IMR-90 (cell line): ENCODE data around the gene AGAP2. TPM values are rescaled to one million over a fixed set of nuclear protein-coding genes. Genes with fewer than 3 reads are reported as not detected.

Source experiments
- ATAC-seq: fragments of 200-7000 bp; cut with Tn5 transposase; 2 replicates; pipeline ENCODE4 v1.9.1; 2020; ENCODE audit warnings: low read depth, mild to moderate bottlenecking, moderate library complexity
- BruUV-seq: library from RNA; stranded (reverse); fragments of 400-500 nt; replicated peaks from 2 replicates; lab custom pipeline; 2021; lab: Mats Ljungman, UMichigan
- CTCF ChIA-PET: fragments of 300-600 bp; formaldehyde crosslinking; extraction: SDS; loops from one replicate; lab custom pipeline; 2021; ENCODE audit warnings: antibody characterized with exemption; lab: Yijun Ruan, JAX
- POLR2A ChIA-PET: fragments of 300-600 bp; sonication (Branson Sonifier 250); formaldehyde crosslinking; loops from one replicate; lab custom pipeline; 2022; ENCODE audit warnings: antibody characterized with exemption; ENCODE audit not compliant: unreplicated experiment; lab: Charles Lee
- DNase-seq: peaks from one replicate; pipeline ENCODE4 v3.0.0; 2013
- H2AFZ ChIP-seq: replicated peaks from 2 replicates; pipeline ENCODE3; 2013; ENCODE audit warnings: low read length, mild to moderate bottlenecking; ENCODE audit not compliant: poor library complexity
- H2AK5ac ChIP-seq: 2 replicates; pipeline ENCODE4 v1.6.1; 2013; ENCODE audit warnings: low read depth, low read length, inconsistent platforms
- H2AK9ac ChIP-seq: replicated peaks from 2 replicates; pipeline ENCODE3; 2013; ENCODE audit warnings: mild to moderate bottlenecking, low read depth, low read length, moderate library complexity; ENCODE audit not compliant: poor library complexity
- H2BK120ac ChIP-seq: 2 replicates; pipeline ENCODE4 v1.6.1; 2013; ENCODE audit warnings: low read depth, low read length, inconsistent platforms
- H2BK15ac ChIP-seq: 3 replicates; pipeline ENCODE4 v1.6.1; 2013; ENCODE audit warnings: low read depth, low read length, inconsistent platforms
- H2BK20ac ChIP-seq: 2 replicates; pipeline ENCODE4 v1.6.1; 2013; ENCODE audit warnings: low read depth, mild to moderate bottlenecking, inconsistent platforms, low read length, moderate library complexity
- H2BK5ac ChIP-seq: 2 replicates; pipeline ENCODE4 v1.6.1; 2013; ENCODE audit warnings: mild to moderate bottlenecking, low read depth, low read length, inconsistent platforms; ENCODE audit not compliant: poor library complexity, severe bottlenecking
- H3K14ac ChIP-seq: replicated peaks from 2 replicates; pipeline ENCODE4 v1.6.1; 2013; ENCODE audit warnings: low read depth, low read length, inconsistent platforms
- H3K18ac ChIP-seq: 2 replicates; pipeline ENCODE4 v1.6.1; 2013; ENCODE audit warnings: low read depth, low read length, control low read depth
- H3K23ac ChIP-seq: 2 replicates; pipeline ENCODE4 v1.6.1; 2013; ENCODE audit warnings: low read depth, low read length, inconsistent platforms
- H3K27ac ChIP-seq: 2 replicates; pipeline ENCODE4 v1.5.1; 2013; ENCODE audit warnings: mild to moderate bottlenecking, control low read depth, low read length; ENCODE audit not compliant: insufficient read depth
- H3K27me3 ChIP-seq: 2 replicates; pipeline ENCODE4 v1.6.1; 2013; ENCODE audit warnings: low read length; ENCODE audit not compliant: control insufficient read depth, insufficient read depth
- H3K36me3 ChIP-seq: 2 replicates; pipeline ENCODE4 v1.6.1; 2013; ENCODE audit warnings: low read length, mixed read lengths; ENCODE audit not compliant: control insufficient read depth, insufficient read depth
- H3K4ac ChIP-seq: 2 replicates; pipeline ENCODE4 v1.6.1; 2013; ENCODE audit warnings: low read depth, low read length, inconsistent platforms
- H3K4me1 ChIP-seq: 2 replicates; pipeline ENCODE4 v1.6.1; 2013; ENCODE audit warnings: low read length, mixed read lengths; ENCODE audit not compliant: control insufficient read depth, insufficient read depth
- H3K4me2 ChIP-seq: 2 replicates; pipeline ENCODE4 v1.6.1; 2013; ENCODE audit warnings: low read depth, mild to moderate bottlenecking, control low read depth, low read length, moderate library complexity
- H3K4me3 ChIP-seq: 2 replicates; pipeline ENCODE4 v1.5.1; 2013; ENCODE audit warnings: low read depth, mild to moderate bottlenecking, control low read depth, low read length, moderate library complexity; ENCODE audit not compliant: insufficient read depth
- H3K56ac ChIP-seq: 2 replicates; pipeline ENCODE4 v1.6.1; 2013; ENCODE audit warnings: low read length, inconsistent platforms; ENCODE audit not compliant: insufficient read depth; ENCODE audit errors: extremely low read depth
- H3K79me1 ChIP-seq, 2 experiments: 2 replicates each; pipeline ENCODE4 v1.6.1; 2013; ENCODE audit warnings: low read length in 2 of 2, inconsistent platforms in 1 of 2, low read depth in 1 of 2
- H3K9ac ChIP-seq: 2 replicates; pipeline ENCODE4 v1.6.1; 2013; ENCODE audit warnings: low read depth, low read length, control low read depth
- H3K9me1 ChIP-seq: 2 replicates; pipeline ENCODE4 v1.6.1; 2013; ENCODE audit warnings: low read length, inconsistent platforms; ENCODE audit not compliant: insufficient read depth
- H3K9me3 ChIP-seq: 2 replicates; pipeline ENCODE4 v1.6.1; 2013; ENCODE audit warnings: low read length; ENCODE audit not compliant: control insufficient read depth, insufficient read depth
- H4K20me1 ChIP-seq: 2 replicates; pipeline ENCODE4 v1.6.1; 2013; ENCODE audit warnings: low read length, inconsistent platforms; ENCODE audit not compliant: insufficient read depth
- H4K5ac ChIP-seq: 2 replicates; pipeline ENCODE4 v1.6.1; 2013; ENCODE audit warnings: mild to moderate bottlenecking, low read depth, low read length, control low read depth
- H4K8ac ChIP-seq, 2 experiments: 2 replicates each; pipeline ENCODE4 v1.6.1; 2013; ENCODE audit warnings: low read depth in 2 of 2, low read length in 2 of 2, control low read depth in 1 of 2, inconsistent platforms in 1 of 2
- H4K91ac ChIP-seq: 2 replicates; pipeline ENCODE4 v1.6.1; 2013; ENCODE audit warnings: low read depth, low read length, inconsistent platforms; ENCODE audit not compliant: insufficient read depth
- BHLHE40 ChIP-seq: fragments of 150-350 bp; IDR thresholded peaks from 2 replicates; pipeline ENCODE4 v1.6.1; 2016; ENCODE audit warnings: mild to moderate bottlenecking, low read depth, low read length
- CEBPB ChIP-seq: IDR thresholded peaks from 2 replicates; pipeline ENCODE4 v1.6.1; 2012; ENCODE audit warnings: low read depth, low read length, improper control_type of control experiment
- CHD1 ChIP-seq: IDR thresholded peaks from 2 replicates; pipeline ENCODE4 v1.6.1; 2012; ENCODE audit warnings: low read depth, low read length, improper control_type of control experiment
- CTCF ChIP-seq: conservative IDR thresholded peaks from 2 replicates; pipeline ENCODE4 v1.5.1; 2012; ENCODE audit warnings: mild to moderate bottlenecking, low read depth, low read length, improper control_type of control experiment
- ELK1 ChIP-seq: fragments of 150-350 bp; IDR thresholded peaks from 2 replicates; pipeline ENCODE4 v1.6.1; 2016; ENCODE audit warnings: low read depth, mild to moderate bottlenecking, low read length, moderate library complexity, borderline replicate concordance
- FOS ChIP-seq: fragments of 150-350 bp; IDR thresholded peaks from 2 replicates; pipeline ENCODE4 v1.6.1; 2016; ENCODE audit warnings: low read depth, low read length
- MAFK ChIP-seq: IDR thresholded peaks from 2 replicates; pipeline ENCODE4 v1.6.1; 2012; ENCODE audit warnings: low read depth, low read length, improper control_type of control experiment
- MAZ ChIP-seq: IDR thresholded peaks from 2 replicates; pipeline ENCODE4 v1.6.1; 2012; ENCODE audit warnings: low read depth, mild to moderate bottlenecking, low read length, improper control_type of control experiment, moderate library complexity, borderline replicate concordance
- MXI1 ChIP-seq: IDR thresholded peaks from 2 replicates; pipeline ENCODE4 v1.6.1; 2012; ENCODE audit warnings: low read depth, mild to moderate bottlenecking, low read length, moderate library complexity, borderline replicate concordance
- NFE2L2 ChIP-seq: fragments of 150-350 bp; IDR thresholded peaks from 2 replicates; pipeline ENCODE4 v1.6.1; 2016; ENCODE audit warnings: low read depth, mild to moderate bottlenecking, low read length
- POLR2A ChIP-seq: IDR thresholded peaks from 2 replicates; pipeline ENCODE4 v1.6.1; 2012; ENCODE audit warnings: mild to moderate bottlenecking, low read depth, low read length
- RAD21 ChIP-seq: IDR thresholded peaks from 2 replicates; pipeline ENCODE4 v1.6.1; 2012; ENCODE audit warnings: low read length, improper control_type of control experiment
- RCOR1 ChIP-seq: IDR thresholded peaks from 2 replicates; pipeline ENCODE4 v1.6.1; 2012; ENCODE audit warnings: mild to moderate bottlenecking, low read length, improper control_type of control experiment; ENCODE audit not compliant: insufficient replicate concordance
- RFX5 ChIP-seq: IDR thresholded peaks from 2 replicates; pipeline ENCODE4 v1.8.0; 2012; ENCODE audit warnings: low read depth, mild to moderate bottlenecking, low read length, moderate library complexity
- SMC3 ChIP-seq: fragments of 150-350 bp; IDR thresholded peaks from 2 replicates; pipeline ENCODE4 v1.6.1; 2016; ENCODE audit warnings: low read depth, mild to moderate bottlenecking, antibody characterized with exemption, low read length, moderate library complexity
- USF2 ChIP-seq: fragments of 150-350 bp; IDR thresholded peaks from 2 replicates; pipeline ENCODE4 v1.6.1; 2017; ENCODE audit warnings: mild to moderate bottlenecking, antibody characterized with exemption, low read length, low read depth
- WGBS, 2 experiments: methylation state at CpG; one replicate each; pipeline versions ENCODE4 v1.1.5 to v1.1.7; 2013; ENCODE audit warnings: missing lambda C conversion rate in 2 of 2; ENCODE audit not compliant: insufficient read length in 1 of 2; ENCODE audit errors: extremely low coverage in 2 of 2; 5-methylcytosine and 5-hydroxymethylcytosine counted together
- dilution Hi-C: fragments of 300-500 bp; cut with HindIII; formaldehyde crosslinking; loops from one replicate; pipeline ENCODE4 v1.14.3; 2018; ENCODE audit warnings: low sequenced_read_pairs; ENCODE audit not compliant: unreplicated experiment
- in situ Hi-C: fragments of 300-500 bp; cut with MboI; formaldehyde crosslinking; loops from 3 replicates; pipeline ENCODE4 v1.14.3; 2019; ENCODE audit warnings: low sequenced_read_pairs, inconsistent platforms, mixed read lengths
- intact Hi-C: fragments of 100-400 bp; cut with micrococcal nuclease; formaldehyde crosslinking; loops from 2 replicates; pipeline ENCODE4 v1.10.0; 2022
- polyA plus RNA-seq, 3 experiments: library from polyadenylated mRNA; depleted of rRNA; stranded (reverse); fragments of >200 nt; gene quantifications; 2 replicates each; pipeline ENCODE4 v1.2.3, GENCODE V29; 2012; ENCODE audit warnings: low replicate concordance in 1 of 3
- total RNA-seq: library from RNA; depleted of rRNA; stranded (reverse); fragments of >200 nt; gene quantifications from 2 replicates; pipeline ENCODE4 v1.2.3, GENCODE V29; 2012

The AGAP2 gene
- total and polyA plus RNA-seq, 2 of the 4 experiments (the other 2 are of a cell fraction) = 0.03 to 0.18 TPM

- TF ChIP-seq MXI1 = no peak
- TF ChIP-seq RFX5 = no peak
- TF ChIP-seq CEBPB = no peak
- no peak for TF ChIP-seq BHLHE40
- no peak for TF ChIP-seq RCOR1
- TF ChIP-seq POLR2A = no peak
- no peak for TF ChIP-seq RAD21
- TF ChIP-seq CTCF = no peak
- TF ChIP-seq USF2 = no peak
- TF ChIP-seq ELK1 = no peak
- no peak for TF ChIP-seq FOS
- TF ChIP-seq MAZ = no peak
- no peak for TF ChIP-seq SMC3
- no peak for TF ChIP-seq MAFK
- no peak for TF ChIP-seq NFE2L2
- TF ChIP-seq CHD1 = no peak
- Histone ChIP-seq H4K5ac (no peak overlapping the region), H2BK20ac (no peak overlapping the region), H2BK15ac (no peak overlapping the region), H3K9me3 (no peaks in the 10 kb centered on the region), H2BK5ac (no peak overlapping the region), H3K36me3 (peaks cover 6% of the 10 kb centered on the region), H3K27ac (no peak overlapping the region), H3K9me1 (peaks cover 9% of the 10 kb centered on the region), H3K27me3 (no peaks in the 10 kb centered on the region), H3K4me3 (no peak overlapping the region), H3K4ac (no peak overlapping the region), H4K8ac (no peak overlapping the region), H3K14ac (no peak overlapping the region), H3K9ac (no peak overlapping the region), H2AFZ (no peak overlapping the region), H3K4me1 (0 out of 2 replicates have a peak, but pooled peaks cover 3% of the 10 kb centered on the region), H2AK9ac (no peak overlapping the region), H3K18ac (no peak overlapping the region), H3K56ac (no peak overlapping the region), H3K4me2 (no peak overlapping the region), H3K23ac (no peak overlapping the region), H2BK120ac (no peak overlapping the region), H2AK5ac (no peak overlapping the region), H4K91ac (no peak overlapping the region), H3K79me1 (peaks cover 15 to 28% of the 10 kb centered on the region in 2 experiments; a peak in 3 of 4 replicates), H4K20me1 (no peaks in the 10 kb centered on the region)
- ATAC-seq = no peak
- dilution Hi-C loops = no loop called here
- in situ Hi-C loops = no loop called here
- ChIA-PET CTCF (interaction anchor here (1.2 kb wide), 1 partner anchor 16 kb away, joined by 3 read pairs; no protein-coding TSS in a partner anchor), POLR2A (no interaction called here)
- intact Hi-C loops = no loop called here
- BruUV-seq = no TSS peak
- no peak for DNase-seq
- WGBS, 2 experiments = 38% methylated on average over 1 of the region's 4 CpGs; no CpG with 5 or more reads in 1 of the 2 experiments
Measured at GRCh38 chr12:57775563-57776246, 37.2 kb upstream of the AGAP2 start.
